Thyroid gland (tissue), 4 donors: ENCODE results near the gene CTDP1. TPM values are rescaled to one million over a fixed set of nuclear protein-coding genes. Genes with fewer than 3 reads are reported as not detected.

Experiments used
- DNase-seq, 2 donors: peaks; one replicate each; pipeline ENCODE4 v3.0.0-alpha.2; 2019
- H3K27ac ChIP-seq, 3 donors: fragments of 200-600 bp; sonication (generic); 1 replicate in 2 of 3; 2 replicates in 1 of 3; pipeline ENCODE4 v1.5.1; 2016 to 2019; ENCODE audit warnings: mild to moderate bottlenecking in 1 of 3, moderate library complexity in 1 of 3
- H3K27me3 ChIP-seq: fragments of 200-600 bp; sonication (generic); one replicate; pipeline ENCODE4 v1.5.1; 2019
- H3K36me3 ChIP-seq, 2 donors: fragments of 200-600 bp; sonication (generic); one replicate each; pipeline ENCODE4 v1.5.1; 2016 to 2019
- H3K4me1 ChIP-seq, 2 donors: fragments of 200-600 bp; sonication (generic); one replicate each; pipeline ENCODE4 v1.5.1; 2017 to 2019
- H3K4me3 ChIP-seq, 3 donors: fragments of 200-600 bp; sonication (generic); replicated peaks in 1 of 3; 1 replicate in 2 of 3; 2 replicates in 1 of 3; pipeline ENCODE4 v1.5.1; 2016; ENCODE audit warnings: mild to moderate bottlenecking in 1 of 3
- H3K9me3 ChIP-seq: fragments of 200-600 bp; sonication (generic); one replicate; pipeline ENCODE4 v1.5.1; 2017
- POLR2A ChIP-seq, 2 donors: fragments of 450-650 bp; IDR thresholded peaks; one replicate each; pipeline ENCODE4 v1.6.1; 2017; ENCODE audit warnings: antibody characterized with exemption in 2 of 2, mild to moderate bottlenecking in 2 of 2, moderate library complexity in 1 of 2
- WGBS, 2 donors: methylation state at CpG; one replicate each; pipeline ENCODE4 v1.1.5; 2017; 5-methylcytosine and 5-hydroxymethylcytosine counted together
- intact Hi-C: fragments of 100-400 bp; cut with DNase I; formaldehyde crosslinking; loops from one replicate; pipeline ENCODE4 v1.15.1; 2023
- total RNA-seq, 4 donors: library from RNA; depleted of rRNA; stranded (reverse); fragments of >200 nt; gene quantifications; one replicate each; pipeline ENCODE4 v1.2.3, GENCODE V29; 2016
- TF ChIP-seq, protein P1 (sequence below), 6 experiments: fragments of 200-600 bp in 3 of 6; fragments of 450-650 bp in 3 of 6; sonication (generic) in 3 of 6; IDR thresholded peaks; one replicate each; pipeline ENCODE4 v1.5.1; 2016 to 2019; ENCODE audit warnings: antibody characterized with exemption in 6 of 6, mild to moderate bottlenecking in 2 of 6, inconsistent platforms in 1 of 6, moderate library complexity in 1 of 6

CTDP1 gene
- total RNA-seq, 4 donors from 2014 or later, result 18.5 to 23.6 (median 20.9) TPM

DNA sequence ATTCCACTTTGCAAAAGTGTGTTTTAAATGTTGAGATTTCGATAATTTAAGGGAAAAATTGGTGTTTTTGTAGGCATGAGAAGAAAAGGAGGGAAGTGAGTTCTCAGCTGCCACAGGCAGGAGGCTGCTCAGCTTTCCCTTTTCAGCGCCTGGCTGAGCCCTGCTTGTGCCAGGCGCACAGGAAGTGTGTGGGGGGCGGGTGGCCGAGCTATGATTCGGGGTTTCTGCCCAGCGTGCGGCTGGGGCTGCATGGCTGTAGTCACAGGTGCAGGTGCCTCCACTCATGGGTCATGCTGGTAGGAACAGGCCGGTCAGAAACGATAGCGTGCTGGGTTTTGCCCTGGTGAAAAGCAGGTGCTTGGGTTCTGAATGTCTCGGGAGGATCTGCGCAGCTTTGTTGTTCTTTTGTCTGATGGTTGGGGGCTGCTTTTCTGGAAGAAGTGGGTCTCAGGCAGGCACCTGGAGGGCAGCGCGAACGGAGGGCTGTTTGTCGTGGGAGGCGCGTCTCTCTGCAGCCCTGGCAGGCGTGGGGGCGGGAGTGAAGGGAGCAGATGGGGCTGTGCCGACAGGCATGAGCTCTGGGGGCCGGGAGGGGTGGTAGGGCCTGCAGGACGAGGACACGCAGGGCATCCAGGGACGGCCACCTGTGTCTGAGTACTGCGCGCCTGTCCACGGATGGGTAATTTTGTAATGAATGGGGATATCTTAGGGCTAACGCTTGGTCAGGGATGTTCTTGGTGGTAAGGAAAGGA is 120.2 kb downstream of the CTDP1 start:
- WGBS, 2 donors, result 65 to 70% methylated on average over 30 of the region's 30 CpGs
- Histone ChIP-seq H3K9me3 (no peaks in the 10 kb centered on the region), H3K27ac (no peak overlapping the region), H3K36me3 (no peaks in the 10 kb centered on the region), H3K4me1 (peaks cover 8 to 16% of the 10 kb centered on the region in 2 donors), H3K4me3 (no peak overlapping the region), H3K27me3 (peaks cover 19% of the 10 kb centered on the region)
- intact Hi-C loops, result no loop called here
- TF ChIP-seq POLR2A (IDR thresholded peaks at IDR 0.05), result no peak
- TF ChIP-seq, protein P1, sequence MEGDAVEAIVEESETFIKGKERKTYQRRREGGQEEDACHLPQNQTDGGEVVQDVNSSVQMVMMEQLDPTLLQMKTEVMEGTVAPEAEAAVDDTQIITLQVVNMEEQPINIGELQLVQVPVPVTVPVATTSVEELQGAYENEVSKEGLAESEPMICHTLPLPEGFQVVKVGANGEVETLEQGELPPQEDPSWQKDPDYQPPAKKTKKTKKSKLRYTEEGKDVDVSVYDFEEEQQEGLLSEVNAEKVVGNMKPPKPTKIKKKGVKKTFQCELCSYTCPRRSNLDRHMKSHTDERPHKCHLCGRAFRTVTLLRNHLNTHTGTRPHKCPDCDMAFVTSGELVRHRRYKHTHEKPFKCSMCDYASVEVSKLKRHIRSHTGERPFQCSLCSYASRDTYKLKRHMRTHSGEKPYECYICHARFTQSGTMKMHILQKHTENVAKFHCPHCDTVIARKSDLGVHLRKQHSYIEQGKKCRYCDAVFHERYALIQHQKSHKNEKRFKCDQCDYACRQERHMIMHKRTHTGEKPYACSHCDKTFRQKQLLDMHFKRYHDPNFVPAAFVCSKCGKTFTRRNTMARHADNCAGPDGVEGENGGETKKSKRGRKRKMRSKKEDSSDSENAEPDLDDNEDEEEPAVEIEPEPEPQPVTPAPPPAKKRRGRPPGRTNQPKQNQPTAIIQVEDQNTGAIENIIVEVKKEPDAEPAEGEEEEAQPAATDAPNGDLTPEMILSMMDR (IDR thresholded peaks at IDR 0.05), result no peak
- no peak for DNase-seq

DNA sequence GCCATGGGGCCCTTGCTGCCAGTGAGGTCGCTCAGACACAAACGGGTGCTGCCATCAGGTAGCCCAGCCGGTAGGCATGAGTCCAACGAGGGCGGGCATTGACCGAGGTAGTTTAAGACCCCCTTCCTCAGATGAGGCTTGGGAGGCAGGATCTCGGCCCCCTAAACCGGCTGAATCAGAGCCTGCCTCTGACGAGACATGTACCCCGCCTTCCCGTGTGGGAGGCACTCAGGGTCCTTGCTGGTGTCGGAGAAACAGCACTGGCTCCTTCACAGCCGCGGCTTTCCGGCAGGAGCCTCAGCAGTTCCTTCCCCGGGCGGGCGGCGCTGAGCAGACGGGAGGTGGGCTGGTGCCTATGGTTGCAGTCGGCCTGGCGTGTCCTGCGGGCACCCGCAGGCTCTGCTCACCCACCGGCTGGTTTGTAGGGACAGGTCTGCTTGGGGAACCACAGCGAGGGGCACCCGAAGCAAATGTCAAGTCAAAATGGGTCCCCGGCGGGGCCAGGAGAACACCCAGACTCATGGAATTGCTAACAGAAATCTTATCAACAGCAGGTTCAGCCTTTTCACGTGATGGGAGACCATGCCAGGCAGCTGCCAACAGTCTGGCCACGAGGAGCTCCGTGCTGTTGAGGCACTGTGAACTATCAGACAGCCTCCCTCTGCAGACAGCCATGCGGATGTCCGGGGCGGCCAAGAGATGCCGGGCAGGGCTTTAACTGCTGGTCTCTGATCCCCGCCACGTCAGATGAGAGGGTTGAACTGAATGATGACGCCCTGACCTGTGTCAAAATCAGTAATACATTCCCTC is 121.0 kb downstream of the CTDP1 start:
- TF ChIP-seq POLR2A (IDR thresholded peaks at IDR 0.05), result no peak
- intact Hi-C loops, result no loop called here
- Histone ChIP-seq H3K4me1 (peaks cover 8 to 16% of the 10 kb centered on the region in 2 donors), H3K27ac (no peak overlapping the region), H3K27me3 (peaks cover 19% of the 10 kb centered on the region), H3K4me3 (no peak overlapping the region), H3K9me3 (no peaks in the 10 kb centered on the region), H3K36me3 (no peaks in the 10 kb centered on the region)
- DNase-seq, result no peak
- WGBS, 2 donors, result 94 to 95% methylated on average over 23 to 33 of the region's 39 CpGs

DNA sequence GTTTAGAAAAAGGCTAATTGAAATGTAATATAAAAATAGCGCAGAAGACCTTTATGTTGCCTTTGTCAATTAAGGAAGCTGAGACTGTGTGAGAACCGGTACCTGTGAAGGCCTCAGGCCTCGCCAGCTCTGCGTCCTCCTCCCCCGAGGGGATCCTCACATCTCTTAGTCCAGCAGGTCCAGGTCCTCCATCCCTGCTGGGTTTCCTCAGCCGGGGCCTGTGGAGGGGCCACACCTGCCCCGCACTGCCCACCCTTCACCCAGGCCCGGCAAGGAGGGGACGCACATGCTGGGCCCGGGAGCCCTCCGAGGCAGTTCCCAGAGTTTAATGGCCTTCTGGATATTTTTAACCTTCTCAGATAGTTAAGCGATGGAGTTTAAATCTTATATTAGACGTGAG is 121.6 kb downstream of the CTDP1 start:
- no peak for TF ChIP-seq POLR2A (IDR thresholded peaks at IDR 0.05)
- TF ChIP-seq, protein P1 (IDR thresholded peaks at IDR 0.05), result no peak
- H3K4me3 ChIP-seq, result no peak overlapping the region
- DNase-seq, result no peak
- peaks cover 19% of the 10 kb centered on the region for H3K27me3 ChIP-seq
- no peak overlapping the region for H3K27ac ChIP-seq
- no peaks in the 10 kb centered on the region for H3K9me3 ChIP-seq
- intact Hi-C loops, result no loop called here
- 93 to 95% methylated on average over 13 of the region's 13 CpGs for WGBS, 2 donors
- H3K4me1 ChIP-seq, result peaks cover 8 to 16% of the 10 kb centered on the region in 2 donors
- no peaks in the 10 kb centered on the region for H3K36me3 ChIP-seq

DNA sequence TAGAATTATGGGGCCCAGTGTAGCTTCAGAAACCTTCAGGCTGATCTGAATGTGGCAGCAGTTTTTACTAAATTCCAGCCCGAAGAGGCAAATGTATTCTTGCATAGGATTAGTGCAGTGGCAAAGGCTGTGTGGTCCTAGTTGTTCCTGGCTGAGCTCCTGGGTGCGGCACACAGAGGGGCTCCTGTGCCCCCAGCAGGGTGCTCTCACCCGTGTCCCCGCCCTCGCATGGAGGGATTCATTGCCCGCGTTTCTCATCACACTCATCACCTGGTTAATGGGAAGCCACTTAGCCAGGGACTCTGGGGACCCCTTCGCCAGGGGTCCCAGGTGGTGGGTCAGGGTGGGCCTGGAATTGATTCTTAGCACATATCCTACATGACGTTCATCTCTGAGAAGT is 122.0 kb downstream of the CTDP1 start:
- 86 to 94% methylated on average over 9 of the region's 9 CpGs for WGBS, 2 donors
- H3K27ac ChIP-seq, result no peak overlapping the region
- TF ChIP-seq, protein P1 (IDR thresholded peaks at IDR 0.05), result no peak
- H3K4me3 ChIP-seq, result no peak overlapping the region
- intact Hi-C loops, result no loop called here
- no peaks in the 10 kb centered on the region for H3K36me3 ChIP-seq
- no peaks in the 10 kb centered on the region for H3K9me3 ChIP-seq
- peaks cover 19% of the 10 kb centered on the region for H3K27me3 ChIP-seq
- peaks cover 8 to 16% of the 10 kb centered on the region in 2 donors for H3K4me1 ChIP-seq
- DNase-seq, result no peak

DNA sequence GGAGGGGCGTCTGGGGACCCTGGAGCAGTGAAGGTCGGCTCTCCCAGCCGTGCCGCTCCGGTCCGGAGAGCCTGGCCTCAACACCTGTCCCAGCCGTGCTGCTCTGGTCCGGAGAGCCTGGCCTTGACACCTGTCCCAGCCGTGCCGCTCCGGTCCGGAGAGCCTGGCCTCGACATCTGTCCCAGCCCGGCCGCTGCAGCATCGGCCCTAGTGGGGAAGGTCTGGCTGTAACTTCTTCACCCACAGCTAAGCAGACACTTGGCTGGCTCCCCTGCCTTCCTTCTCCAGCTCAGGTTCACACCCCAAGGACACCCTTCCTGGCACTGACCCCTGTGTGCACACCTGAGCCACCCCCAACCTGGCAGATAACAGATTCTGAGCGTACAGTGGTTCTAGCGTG is 122.7 kb downstream of the CTDP1 start:
- intact Hi-C loops, result no loop called here
- Histone ChIP-seq H3K9me3 (no peaks in the 10 kb centered on the region), H3K4me3 (no peak overlapping the region), H3K4me1 (peaks cover 8 to 16% of the 10 kb centered on the region in 2 donors), H3K36me3 (no peaks in the 10 kb centered on the region), H3K27me3 (peaks cover 16% of the 10 kb centered on the region), H3K27ac (no peak overlapping the region)
- WGBS, 2 donors, result 94 to 95% methylated on average over 17 to 18 of the region's 18 CpGs
- TF ChIP-seq, protein P1 (IDR thresholded peaks at IDR 0.05), result no peak
- TF ChIP-seq POLR2A (IDR thresholded peaks at IDR 0.05), result no peak
- DNase-seq, result no peak
